Activated T-cell treated with anti-CD3 and anti-CD28 coated beads for 4 hours (primary cell): ENCODE results near the gene PGAP3.

Source experiments
- DNase-seq: peaks from one replicate; pipeline ENCODE4 v3.0.0-alpha.2; 2020

The PGAP3 gene

DNA sequence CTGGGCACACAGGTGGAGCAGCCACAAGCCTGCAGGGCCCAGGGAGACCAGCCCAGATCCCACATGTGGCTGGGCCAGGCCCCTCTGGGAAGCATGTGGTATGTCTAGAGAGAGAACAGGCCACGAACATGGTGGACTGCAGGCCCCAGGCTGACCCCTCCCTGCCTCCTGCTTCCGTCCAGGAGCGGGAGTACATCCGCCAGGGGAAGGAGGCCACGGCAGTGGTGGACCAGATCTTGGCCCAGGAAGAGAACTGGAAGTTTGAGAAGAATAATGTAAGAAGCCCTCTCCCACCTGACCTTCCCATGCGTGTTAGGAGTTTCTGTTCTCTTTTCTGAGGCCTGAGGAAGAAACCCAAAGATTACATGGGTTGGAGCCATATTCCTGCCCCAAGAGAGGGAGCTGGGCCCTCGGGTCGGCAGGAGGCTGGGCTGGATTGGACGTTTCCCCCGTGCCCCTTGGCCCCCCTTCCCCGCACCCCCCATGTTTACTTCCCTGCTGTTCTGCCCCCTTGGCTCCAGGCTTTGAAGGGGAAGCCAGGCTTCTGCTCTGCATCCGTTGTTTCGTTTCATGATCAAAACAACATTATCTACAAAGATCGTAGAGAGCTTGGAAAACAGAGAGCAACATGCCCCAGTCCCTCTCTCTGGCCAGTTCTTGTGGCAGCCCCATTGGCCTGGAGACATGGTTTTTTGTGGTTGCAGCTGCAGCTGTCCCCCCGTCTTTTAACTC is 28.4 kb downstream of the PGAP3 start:
- no peak for DNase-seq

DNA sequence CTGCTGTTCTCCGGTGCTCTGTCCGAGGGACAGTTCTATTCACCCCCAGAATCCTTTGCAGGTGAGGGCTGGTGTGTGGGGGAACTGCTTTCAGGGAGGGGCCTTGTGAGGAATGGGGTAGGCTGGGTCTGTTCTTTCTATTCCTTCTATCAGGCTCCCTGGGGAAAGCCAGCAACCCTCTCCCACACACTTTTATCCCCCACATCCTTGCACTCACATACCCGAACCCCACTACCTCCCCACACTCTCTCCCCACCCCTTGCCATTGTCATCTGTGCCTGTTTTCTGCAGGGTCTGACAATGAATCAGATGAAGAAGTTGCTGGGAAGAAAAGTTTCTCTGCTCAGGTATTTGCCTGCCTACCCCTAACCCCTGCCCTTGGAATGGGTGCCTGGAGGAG is 29.1 kb downstream of the PGAP3 start:
- no peak for DNase-seq

- DNase-seq = no peak
These were observed 29.5 kb downstream of the PGAP3 start for GRCh38 chr17:39658346-39658745.

DNA sequence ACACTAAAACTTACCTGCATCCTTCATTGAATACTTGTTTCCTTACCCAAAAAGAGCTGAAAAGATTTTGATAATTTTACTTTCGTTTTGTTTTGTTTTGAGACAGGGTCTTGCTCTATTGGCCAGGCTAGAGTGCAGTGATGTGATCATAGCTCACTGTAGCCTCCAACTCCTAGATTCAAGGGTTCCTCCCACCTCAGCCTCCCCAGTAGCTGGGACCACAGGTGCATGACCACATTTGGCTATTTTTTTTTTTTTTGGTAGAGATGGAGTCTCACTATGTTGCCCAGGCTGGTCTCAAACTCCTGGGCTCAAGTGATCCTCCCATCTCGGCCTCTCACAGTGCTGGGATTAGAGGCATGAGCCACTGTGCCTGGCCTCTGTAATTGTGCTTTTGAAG is 32.8 kb downstream of the PGAP3 start:
- DNase-seq = no peak

DNA sequence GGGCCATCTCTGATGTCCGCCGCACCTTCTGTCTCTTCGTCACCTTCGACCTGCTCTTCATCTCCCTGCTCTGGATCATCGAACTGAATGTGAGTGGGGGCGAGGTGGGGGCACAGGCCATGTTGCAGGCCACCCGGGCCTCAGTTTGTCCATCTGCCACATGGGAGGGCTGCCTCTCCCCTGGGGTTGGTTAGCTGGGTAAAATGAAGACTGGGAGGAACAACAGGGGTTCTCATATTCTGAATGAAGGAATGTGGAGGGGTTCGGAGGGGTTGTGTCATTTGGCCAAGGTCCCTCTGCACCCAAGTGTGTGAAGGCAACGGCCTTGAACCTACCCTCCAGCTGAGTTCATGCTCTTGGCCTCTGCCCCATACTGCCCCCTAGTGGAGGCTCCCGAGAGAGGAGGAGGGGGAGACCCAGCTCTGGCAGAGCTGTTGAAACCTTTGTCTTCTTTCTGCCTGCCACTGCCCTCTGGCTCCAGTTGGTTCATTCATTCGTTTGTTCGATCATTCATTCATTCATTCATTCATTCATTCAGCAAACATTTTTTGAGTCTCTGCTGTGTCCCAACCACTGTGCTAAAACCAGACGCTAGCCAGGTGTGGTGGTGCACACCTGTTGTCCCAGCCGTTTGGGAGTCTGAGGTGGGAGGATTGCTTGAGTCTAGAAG is 34.1 kb downstream of the PGAP3 start:
- DNase-seq = peak; percentile 72

- DNase-seq = no peak
These were observed 34.6 kb downstream of the PGAP3 start for GRCh38 chr17:39653316-39653661.

DNA sequence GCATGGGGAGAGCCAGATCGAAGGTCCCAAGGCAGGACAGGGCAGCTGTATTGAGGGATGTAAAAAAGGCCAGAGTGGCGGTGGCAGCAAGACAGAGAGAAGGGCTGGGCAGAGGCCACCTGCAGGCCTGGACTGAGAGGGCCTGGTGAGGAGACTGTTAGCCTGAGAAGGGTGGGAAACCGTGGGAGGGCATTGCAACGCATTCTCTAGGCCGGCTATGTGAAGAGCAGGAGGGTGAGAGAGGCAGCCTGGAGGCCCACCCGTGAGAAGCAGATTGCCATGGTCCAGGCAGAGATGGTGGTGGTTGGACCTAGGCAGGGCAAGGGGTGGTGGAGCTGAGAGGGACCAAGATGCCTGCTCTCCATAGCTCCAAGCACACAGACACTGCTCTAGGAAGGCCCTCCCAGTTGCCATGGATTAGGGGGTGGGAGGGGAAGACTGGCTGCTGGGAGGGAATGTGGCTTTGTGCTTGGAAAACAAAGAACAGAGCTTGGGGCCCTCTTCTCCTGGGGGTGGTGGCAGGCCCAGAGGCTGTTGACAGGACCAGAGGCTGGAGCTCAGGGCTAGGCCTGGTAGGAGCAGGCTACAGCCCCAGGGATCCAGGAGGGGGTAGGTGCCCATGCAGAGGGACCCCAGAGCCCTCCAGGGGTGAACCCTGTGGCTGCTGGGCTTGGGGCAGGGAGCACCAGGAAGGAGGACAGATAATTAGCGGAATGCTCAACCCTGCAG is 35.1 kb downstream of the PGAP3 start:
- no peak for DNase-seq

DNA sequence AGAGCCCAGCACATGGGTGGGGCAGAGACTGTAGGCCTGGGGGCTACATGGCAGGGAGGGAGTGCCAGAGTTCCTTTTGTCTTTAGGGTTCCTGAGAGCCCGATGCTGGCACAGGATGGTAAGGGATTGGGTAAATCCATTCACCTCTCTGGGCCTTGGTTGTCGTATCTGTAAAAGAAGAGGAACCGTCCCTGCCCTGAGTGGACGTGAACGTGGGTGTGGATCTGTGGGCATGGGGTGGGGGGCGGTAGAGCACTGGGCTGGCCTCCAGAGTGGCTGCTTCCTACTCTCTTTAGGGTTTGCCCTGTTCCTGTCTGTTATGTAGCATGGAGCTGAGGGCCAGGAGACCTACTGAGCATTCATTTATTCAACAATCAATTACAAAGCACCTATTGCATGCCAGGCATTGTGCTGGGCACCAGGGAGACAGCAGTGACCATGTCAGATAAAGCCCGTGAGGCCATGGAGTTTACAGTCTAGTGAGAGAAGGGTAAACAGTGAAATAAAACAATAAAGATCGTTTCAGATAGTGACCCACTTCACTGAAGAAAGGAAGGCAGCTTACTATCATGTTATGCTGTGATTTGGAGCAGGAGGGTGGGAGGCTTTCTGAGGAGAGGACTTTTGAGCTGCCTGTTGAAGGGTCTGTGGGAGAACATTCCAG is 35.8 kb downstream of the PGAP3 start:
- DNase-seq = no peak

DNA sequence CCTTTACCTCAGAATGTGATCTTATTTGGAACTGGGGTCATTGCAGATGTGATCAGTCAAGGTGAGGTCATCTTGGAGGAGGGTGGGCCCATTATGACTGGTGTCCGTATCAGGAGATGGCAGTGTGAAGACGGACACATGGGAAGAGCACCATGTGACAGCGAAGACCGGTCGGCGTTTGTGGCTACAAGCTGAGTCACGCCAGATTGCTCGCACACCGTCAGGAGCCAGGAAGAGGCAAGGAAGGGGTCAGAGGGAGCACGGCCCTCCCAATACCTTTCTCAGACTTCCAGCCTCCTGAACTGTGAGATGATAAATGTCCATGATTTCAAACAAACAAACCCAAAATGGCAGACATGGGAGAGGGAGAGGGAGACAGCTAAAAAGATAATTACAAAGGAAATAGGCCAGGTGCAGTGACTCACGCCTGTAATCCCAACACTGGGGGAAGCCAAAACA is 37.7 kb downstream of the PGAP3 start:
- no peak for DNase-seq

- no peak for DNase-seq
These were observed 39.1 kb downstream of the PGAP3 start for GRCh38 chr17:39648616-39649366.

GRCh38 chr17:39647256-39647655 is 40.6 kb downstream of the PGAP3 start:
- no peak for DNase-seq

- DNase-seq = no peak
These were observed 44.6 kb downstream of the PGAP3 start for GRCh38 chr17:39643271-39643670.

DNA sequence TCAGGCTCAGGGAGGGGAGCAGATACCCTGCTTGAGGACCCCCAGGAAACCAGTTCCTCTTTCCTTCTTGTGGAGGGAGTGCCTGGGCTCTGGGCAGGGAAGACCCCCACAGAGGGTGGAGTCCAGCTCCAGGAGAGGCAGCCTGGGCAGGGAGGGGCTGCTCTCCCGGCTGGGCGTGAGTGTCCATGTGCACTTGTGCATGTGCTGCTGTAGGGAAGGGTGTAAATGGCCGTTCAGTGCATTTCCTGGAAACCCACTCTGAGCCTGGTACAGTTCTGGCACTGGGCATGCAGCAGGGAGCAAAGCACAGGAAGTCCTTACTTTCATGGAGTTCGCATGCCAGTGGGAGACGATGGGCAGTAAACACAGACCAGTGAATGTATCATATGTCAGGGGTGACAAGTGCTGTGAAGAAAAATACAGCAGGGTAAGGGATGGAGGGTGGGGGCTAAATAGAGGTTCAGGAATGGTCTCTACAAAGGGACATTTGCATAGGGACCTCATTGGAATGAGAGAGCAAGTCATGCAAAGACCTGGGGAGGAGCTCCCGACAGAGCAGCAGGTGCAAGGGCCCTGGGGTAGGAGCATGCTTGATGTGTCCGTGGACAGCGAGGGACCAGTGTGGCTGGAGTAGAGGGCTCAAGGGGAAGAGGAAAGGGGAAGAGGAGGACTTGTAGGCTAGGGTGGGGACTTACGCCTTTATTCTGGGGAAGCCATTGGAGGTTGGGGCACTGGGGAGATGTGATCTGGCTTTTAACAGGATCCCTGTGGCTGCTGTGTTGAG is 45.4 kb downstream of the PGAP3 start:
- DNase-seq = no peak

- DNase-seq = no peak
These were observed 46.0 kb downstream of the PGAP3 start for GRCh38 chr17:39641883-39642282.

GRCh38 chr17:39641097-39641496 is 46.8 kb downstream of the PGAP3 start:
- no peak for DNase-seq

- DNase-seq = no peak
These were observed 47.2 kb downstream of the PGAP3 start for GRCh38 chr17:39640591-39641031.

DNA sequence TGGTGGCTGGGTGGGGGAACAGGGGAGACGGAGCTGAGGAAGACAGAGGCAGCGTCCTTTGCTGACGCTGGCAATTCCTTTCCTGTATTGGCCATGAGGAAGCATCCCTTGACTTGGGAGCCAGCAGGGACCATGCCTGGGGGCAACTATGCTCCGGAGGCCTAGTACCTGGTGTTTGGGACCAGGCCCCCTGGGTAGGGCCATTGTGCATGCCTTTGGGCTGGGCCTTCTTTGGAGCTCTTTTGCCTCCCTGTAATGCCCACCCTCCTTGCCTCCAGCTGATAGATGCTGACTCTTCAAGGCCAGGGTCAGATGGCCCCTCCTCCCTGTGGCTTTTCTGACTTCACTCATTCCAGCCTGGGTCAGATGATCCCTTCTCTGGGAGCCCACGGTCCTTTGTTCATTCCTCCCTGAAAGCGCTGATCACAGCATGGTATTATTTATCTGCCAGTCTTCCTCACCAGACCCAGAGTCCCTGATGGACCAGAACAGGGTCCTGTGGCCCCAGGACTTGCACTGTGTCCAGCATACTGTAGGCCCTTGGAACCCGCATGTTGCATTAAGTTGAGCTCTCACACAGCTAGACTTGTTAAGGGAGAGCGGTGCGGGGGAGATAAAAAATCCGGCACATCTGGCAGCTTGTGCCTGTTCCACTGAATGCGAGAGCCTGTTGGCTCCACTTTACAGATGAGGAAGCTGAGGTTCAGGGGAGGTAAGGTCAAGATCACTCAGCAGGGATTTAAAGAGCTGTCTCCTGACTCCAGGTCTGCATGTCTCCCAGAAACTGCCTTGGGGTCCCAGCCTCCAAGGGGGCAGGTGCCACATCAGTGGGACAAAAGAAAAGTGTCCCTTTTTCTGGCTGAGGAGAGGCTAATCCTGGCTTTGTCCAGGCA is 48.0 kb downstream of the PGAP3 start:
- no peak for DNase-seq

DNA sequence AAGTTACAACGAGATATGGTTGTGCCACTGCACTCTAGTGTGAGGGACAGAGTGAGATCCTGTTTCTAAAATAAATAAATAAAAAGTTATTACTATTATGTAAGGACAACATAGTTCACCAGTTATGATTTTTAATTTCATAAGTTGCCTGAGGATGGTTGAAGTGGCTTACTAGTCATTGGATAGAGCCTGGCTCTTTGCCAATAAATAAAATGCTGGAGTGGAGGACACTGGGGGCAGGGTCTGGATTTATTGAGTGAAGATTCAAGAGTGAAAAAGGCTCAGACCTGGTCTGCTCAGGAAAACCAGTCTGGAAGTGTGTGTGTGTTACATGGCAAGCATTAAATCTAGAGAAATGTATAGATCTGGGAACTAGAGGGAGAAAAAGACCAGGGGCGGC is 48.8 kb downstream of the PGAP3 start:
- DNase-seq = no peak

DNA sequence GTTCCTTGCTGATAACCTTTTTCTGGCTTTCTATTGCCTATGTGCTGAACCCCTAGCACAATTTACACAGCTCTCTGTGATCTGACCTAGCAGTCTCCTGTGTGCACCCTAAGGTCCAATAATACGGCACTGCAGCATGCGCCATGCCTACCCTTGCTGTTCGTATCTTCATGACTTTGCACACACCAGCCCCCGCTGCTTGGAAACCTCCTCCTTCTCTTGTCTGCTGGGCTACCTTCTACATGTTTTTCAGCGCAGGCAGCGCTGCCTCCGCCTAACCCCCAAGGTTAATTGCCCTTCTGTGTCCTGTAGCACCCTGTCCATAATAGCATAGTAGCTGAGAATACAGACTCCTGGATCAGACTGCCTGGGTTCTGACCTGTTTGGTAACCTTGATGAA is 49.5 kb downstream of the PGAP3 start:
- no peak for DNase-seq

GRCh38 chr17:39636927-39637736 is 50.7 kb downstream of the PGAP3 start, which contains the start of gene STARD3:
STARD3 (plus strand) TSS chr17:39637144; CDS start chr17:39653532, 16,388 bp downstream.
- peak; percentile 85 for DNase-seq
